Osteoblast (primary cell): Measurements from ENCODE around the gene GSS. TPM values are rescaled to one million over a fixed set of nuclear protein-coding genes. Genes with fewer than 3 reads are reported as not detected.

Source experiments
- DNase-seq: peaks from one replicate; pipeline ENCODE4 v3.0.0; 2011; ENCODE audit warnings: low spot score, mixed read lengths; ENCODE audit not compliant: insufficient read length; ENCODE audit errors: missing footprints
- H2AFZ ChIP-seq: 2 replicates; pipeline ENCODE4 v1.6.0; 2011; ENCODE audit warnings: mild to moderate bottlenecking, low read length
- H3K27ac ChIP-seq: 2 replicates; pipeline ENCODE4 v1.5.1; 2011; ENCODE audit warnings: mild to moderate bottlenecking, low read depth, low read length, moderate library complexity
- H3K27me3 ChIP-seq: 2 replicates; pipeline ENCODE4 v1.6.0; 2012; ENCODE audit warnings: mild to moderate bottlenecking, control low read depth, inconsistent platforms, low read length, moderate library complexity; ENCODE audit not compliant: insufficient read depth
- H3K36me3 ChIP-seq: 2 replicates; pipeline ENCODE4 v1.5.1; 2011; ENCODE audit warnings: mild to moderate bottlenecking, low read length, control low read depth, moderate library complexity; ENCODE audit not compliant: insufficient read depth
- H3K4me1 ChIP-seq: 2 replicates; pipeline ENCODE4 v1.5.1; 2011; ENCODE audit warnings: mild to moderate bottlenecking, low read length, control low read depth, moderate library complexity; ENCODE audit not compliant: insufficient read depth
- H3K4me2 ChIP-seq: 2 replicates; pipeline ENCODE4 v1.6.0; 2011; ENCODE audit warnings: mild to moderate bottlenecking, low read length; ENCODE audit not compliant: insufficient read depth
- H3K4me3 ChIP-seq: fragments of 200-600 bp; sonication (generic); 3 replicates; pipeline ENCODE4 v1.5.1; 2012; ENCODE audit warnings: mild to moderate bottlenecking, low read length, inconsistent platforms; ENCODE audit not compliant: insufficient read depth
- H3K79me2 ChIP-seq: 2 replicates; pipeline ENCODE4 v1.6.0; 2012; ENCODE audit warnings: mild to moderate bottlenecking, low read length, control low read depth, inconsistent platforms; ENCODE audit not compliant: insufficient read depth
- H3K9me3 ChIP-seq: 2 replicates; pipeline ENCODE4 v1.5.1; 2011; ENCODE audit warnings: low read depth, low read length, control low read depth
- H4K20me1 ChIP-seq: 2 replicates; pipeline ENCODE4 v1.6.0; 2012; ENCODE audit warnings: mild to moderate bottlenecking, low read length, control low read depth; ENCODE audit not compliant: insufficient read depth
- total RNA-seq: library from RNA; depleted of rRNA; stranded (reverse); fragments of >200 nt; gene quantifications from 2 replicates; pipeline ENCODE4 v1.2.3, GENCODE V29; 2012
- TF ChIP-seq, protein P1 (sequence below): IDR thresholded peaks from 2 replicates; pipeline ENCODE4 v1.5.1; 2011; ENCODE audit warnings: mild to moderate bottlenecking, low read depth, low read length, moderate library complexity; ENCODE audit errors: extremely low read depth

Gene GSS
- total RNA-seq, 1 donor = 54.6 TPM

DNA sequence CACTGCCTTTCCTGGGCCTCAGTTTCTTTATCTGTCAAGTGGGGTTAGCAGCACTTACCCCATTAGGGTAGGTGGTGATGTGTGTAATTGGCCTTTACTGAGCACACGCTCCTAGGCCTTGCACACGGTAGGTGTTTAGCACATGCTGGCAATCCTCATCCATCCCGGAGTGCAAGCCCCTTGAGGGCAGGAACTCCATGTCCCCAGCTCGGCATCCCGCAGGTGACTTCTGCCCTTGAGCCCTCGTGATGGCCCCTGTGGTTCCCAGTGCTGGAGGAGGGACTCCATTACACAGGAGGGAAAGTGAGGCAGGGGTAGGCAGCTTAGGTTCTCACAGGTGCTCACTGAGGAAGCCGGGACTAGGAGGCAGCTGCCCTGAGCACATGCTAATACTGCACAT lies 40.1 kb upstream of the GSS start:
- Histone ChIP-seq H3K27me3 (no peaks in the 10 kb centered on the region), H2AFZ (no peak overlapping the region), H3K4me3 (no peak overlapping the region), H3K36me3 (peaks cover 38% of the 10 kb centered on the region), H3K4me2 (no peak overlapping the region), H3K79me2 (no peaks in the 10 kb centered on the region), H3K9me3 (no peaks in the 10 kb centered on the region), H3K4me1 (no peaks in the 10 kb centered on the region), H3K27ac (no peak overlapping the region), H4K20me1 (peaks cover 3% of the 10 kb centered on the region)
- TF ChIP-seq, protein P1, sequence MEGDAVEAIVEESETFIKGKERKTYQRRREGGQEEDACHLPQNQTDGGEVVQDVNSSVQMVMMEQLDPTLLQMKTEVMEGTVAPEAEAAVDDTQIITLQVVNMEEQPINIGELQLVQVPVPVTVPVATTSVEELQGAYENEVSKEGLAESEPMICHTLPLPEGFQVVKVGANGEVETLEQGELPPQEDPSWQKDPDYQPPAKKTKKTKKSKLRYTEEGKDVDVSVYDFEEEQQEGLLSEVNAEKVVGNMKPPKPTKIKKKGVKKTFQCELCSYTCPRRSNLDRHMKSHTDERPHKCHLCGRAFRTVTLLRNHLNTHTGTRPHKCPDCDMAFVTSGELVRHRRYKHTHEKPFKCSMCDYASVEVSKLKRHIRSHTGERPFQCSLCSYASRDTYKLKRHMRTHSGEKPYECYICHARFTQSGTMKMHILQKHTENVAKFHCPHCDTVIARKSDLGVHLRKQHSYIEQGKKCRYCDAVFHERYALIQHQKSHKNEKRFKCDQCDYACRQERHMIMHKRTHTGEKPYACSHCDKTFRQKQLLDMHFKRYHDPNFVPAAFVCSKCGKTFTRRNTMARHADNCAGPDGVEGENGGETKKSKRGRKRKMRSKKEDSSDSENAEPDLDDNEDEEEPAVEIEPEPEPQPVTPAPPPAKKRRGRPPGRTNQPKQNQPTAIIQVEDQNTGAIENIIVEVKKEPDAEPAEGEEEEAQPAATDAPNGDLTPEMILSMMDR = no peak
- DNase-seq = peak; percentile 81

DNA sequence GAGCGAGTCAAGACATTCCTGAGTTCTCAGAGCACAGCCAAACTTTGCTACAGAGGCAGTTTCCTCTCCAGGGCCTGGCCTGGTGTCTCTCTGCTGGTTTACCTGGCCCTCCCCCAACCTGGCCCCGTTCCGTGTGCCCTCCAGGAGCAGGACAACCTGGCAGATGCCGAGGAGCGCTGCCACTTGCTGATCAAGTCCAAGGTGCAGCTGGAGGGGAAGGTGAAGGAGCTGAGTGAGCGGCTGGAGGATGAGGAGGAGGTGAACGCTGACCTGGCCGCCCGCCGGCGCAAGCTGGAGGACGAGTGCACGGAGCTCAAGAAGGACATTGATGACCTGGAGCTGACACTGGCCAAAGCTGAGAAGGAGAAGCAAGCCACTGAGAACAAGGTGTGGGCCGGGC lies 39.6 kb upstream of the GSS start:
- Histone ChIP-seq H3K4me2 (no peak overlapping the region), H4K20me1 (peaks cover 3% of the 10 kb centered on the region), H3K9me3 (no peaks in the 10 kb centered on the region), H2AFZ (no peak overlapping the region), H3K27me3 (no peaks in the 10 kb centered on the region), H3K36me3 (peaks cover 34% of the 10 kb centered on the region), H3K79me2 (no peaks in the 10 kb centered on the region), H3K4me1 (no peaks in the 10 kb centered on the region), H3K4me3 (no peak overlapping the region), H3K27ac (no peak overlapping the region)
- TF ChIP-seq, protein P1 = no peak
- no peak for DNase-seq

DNA sequence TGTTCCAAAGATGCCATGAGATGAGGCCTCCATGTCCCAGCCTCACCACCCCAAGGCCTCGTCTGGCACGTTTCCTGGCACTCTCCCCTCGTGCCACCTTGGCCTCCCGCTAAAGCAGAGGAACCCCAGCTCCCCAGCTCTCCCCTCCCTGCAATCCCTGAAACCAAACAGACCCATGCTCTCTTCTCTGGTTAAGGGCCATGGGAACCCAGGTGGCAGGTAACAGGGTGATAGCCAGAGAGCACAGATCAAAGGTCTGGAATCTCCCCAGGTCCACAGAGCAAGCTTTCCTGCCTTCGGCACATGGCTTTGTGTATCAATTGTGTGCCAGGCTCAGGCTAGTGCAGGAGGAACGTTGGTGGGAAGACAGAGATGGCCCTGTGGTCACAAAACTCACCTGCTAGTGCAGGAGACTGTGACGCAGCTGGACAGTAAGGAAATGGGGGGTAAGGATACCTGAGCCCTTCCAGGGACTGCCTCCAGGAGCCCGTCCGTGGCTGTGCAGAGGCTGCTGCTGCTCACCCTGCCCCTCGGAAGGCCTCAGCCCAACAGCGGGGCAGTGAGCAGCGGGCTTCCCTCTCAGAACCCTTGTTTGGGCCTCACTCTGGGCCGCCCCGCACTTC lies 39.0 kb upstream of the GSS start:
- Histone ChIP-seq H2AFZ (no peak overlapping the region), H3K9me3 (no peaks in the 10 kb centered on the region), H3K79me2 (no peaks in the 10 kb centered on the region), H3K4me2 (no peak overlapping the region), H3K27me3 (no peaks in the 10 kb centered on the region), H3K4me1 (no peaks in the 10 kb centered on the region), H3K4me3 (no peak overlapping the region), H4K20me1 (peaks cover 3% of the 10 kb centered on the region), H3K36me3 (peaks cover 29% of the 10 kb centered on the region), H3K27ac (no peak overlapping the region)
- TF ChIP-seq, protein P1 = no peak
- peak; percentile 76 for DNase-seq

DNA sequence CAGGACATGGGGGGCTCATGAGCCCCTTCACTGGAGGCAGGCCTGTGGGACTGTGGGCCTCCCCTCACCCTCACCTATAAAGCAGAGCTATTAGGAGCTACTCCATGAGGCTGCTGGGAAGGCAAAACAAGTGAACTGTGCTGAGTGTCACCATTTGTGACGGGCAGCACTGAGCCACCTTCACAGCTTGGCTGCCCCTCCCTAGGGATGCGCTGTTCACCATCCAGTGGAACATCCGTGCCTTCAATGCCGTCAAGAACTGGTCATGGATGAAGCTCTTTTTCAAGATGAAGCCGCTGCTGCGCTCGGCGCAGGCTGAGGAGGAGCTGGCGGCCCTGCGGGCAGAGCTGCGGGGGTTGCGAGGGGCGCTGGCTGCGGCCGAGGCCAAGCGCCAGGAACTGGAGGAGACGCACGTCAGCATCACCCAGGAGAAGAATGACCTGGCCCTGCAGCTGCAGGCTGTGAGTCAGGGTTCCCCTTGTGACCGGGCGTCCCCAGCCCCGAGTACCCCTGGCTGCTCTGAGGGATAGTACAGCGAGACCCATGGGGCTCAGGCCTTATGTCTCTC lies 38.4 kb upstream of the GSS start:
- Histone ChIP-seq H2AFZ (no peak overlapping the region), H3K27me3 (no peaks in the 10 kb centered on the region), H3K4me2 (no peak overlapping the region), H3K4me3 (no peak overlapping the region), H3K9me3 (no peaks in the 10 kb centered on the region), H3K4me1 (no peaks in the 10 kb centered on the region), H3K79me2 (no peaks in the 10 kb centered on the region), H3K36me3 (peaks cover 24% of the 10 kb centered on the region), H3K27ac (no peak overlapping the region), H4K20me1 (peaks cover 3% of the 10 kb centered on the region)
- peak; percentile 49 for DNase-seq
- TF ChIP-seq, protein P1 = no peak
